Measurements from ENCODE around the gene CEBPA.

DNA sequence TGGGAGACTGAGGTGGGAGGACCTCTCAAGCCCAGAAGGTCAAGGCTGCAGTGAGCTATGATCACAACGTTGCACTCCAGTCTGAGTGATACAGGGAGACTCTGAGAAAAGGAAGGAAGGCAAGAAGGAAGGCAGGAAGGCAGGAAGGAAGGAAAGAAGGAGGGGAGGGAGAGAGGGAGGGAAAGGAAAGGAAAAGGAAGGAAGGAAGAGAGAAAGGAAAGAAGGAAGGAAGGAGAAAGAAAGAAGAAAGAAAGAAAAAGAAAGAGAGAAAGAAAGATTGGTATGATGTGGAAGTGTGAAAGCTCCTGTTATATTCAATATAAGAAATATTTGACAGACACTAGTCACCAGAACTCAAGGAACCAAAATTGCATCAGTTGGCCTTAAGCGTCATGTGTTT, 38.7 kb upstream of the CEBPA start:
- TF ChIP-seq, protein P1, sequence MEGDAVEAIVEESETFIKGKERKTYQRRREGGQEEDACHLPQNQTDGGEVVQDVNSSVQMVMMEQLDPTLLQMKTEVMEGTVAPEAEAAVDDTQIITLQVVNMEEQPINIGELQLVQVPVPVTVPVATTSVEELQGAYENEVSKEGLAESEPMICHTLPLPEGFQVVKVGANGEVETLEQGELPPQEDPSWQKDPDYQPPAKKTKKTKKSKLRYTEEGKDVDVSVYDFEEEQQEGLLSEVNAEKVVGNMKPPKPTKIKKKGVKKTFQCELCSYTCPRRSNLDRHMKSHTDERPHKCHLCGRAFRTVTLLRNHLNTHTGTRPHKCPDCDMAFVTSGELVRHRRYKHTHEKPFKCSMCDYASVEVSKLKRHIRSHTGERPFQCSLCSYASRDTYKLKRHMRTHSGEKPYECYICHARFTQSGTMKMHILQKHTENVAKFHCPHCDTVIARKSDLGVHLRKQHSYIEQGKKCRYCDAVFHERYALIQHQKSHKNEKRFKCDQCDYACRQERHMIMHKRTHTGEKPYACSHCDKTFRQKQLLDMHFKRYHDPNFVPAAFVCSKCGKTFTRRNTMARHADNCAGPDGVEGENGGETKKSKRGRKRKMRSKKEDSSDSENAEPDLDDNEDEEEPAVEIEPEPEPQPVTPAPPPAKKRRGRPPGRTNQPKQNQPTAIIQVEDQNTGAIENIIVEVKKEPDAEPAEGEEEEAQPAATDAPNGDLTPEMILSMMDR (IDR thresholded peaks at IDR 0.05; ENCODE audit: poor library complexity), result no peak
- TF ChIP-seq EZH2 (IDR thresholded peaks at IDR 0.05; ENCODE audit: borderline replicate concordance), result no peak

Measured in hepatocyte (in vitro differentiated cells).